ENCODE measurements around the gene TTLL11. TPM values are rescaled to one million over a fixed set of nuclear protein-coding genes. Genes with fewer than 3 reads are reported as not detected.
"Not testable (repeated sequence)": the region's sequence is repeated elsewhere in the genome, so short reads cannot be mapped to it uniquely, and the experiment has no call there.

TTLL11 gene
- total RNA-seq, 1 experiment from 2014 or later = 1.5 TPM

- Histone ChIP-seq H4K20me1 (ENCODE audit: control insufficient read depth, insufficient read depth, insufficient read length) (no peaks in the 10 kb centered on the region), H3K79me1 (ENCODE audit: insufficient read depth, low read depth, low read length, poor library complexity, severe bottlenecking) (no peaks in the 10 kb centered on the region), H3K56ac (ENCODE audit: insufficient read length, low read depth, low read length) (no peak overlapping the region), H2AK5ac (ENCODE audit: insufficient read length, low read length) (no peak overlapping the region), H4K91ac (ENCODE audit: insufficient read length, low read depth, low read length) (no peak overlapping the region), H2AFZ (ENCODE audit: low read length) (no peak overlapping the region), H2BK5ac (ENCODE audit: insufficient read length, low read length) (no peak overlapping the region), H3K23me2 (ENCODE audit: insufficient read length, low read depth, low read length, poor library complexity, severe bottlenecking) (no peaks in the 10 kb centered on the region), H2BK12ac (ENCODE audit: insufficient read length, low read depth, low read length) (no peak overlapping the region), H3K23ac (ENCODE audit: insufficient read length, low read depth, low read length) (no peak overlapping the region), H2BK15ac (ENCODE audit: low read depth, low read length) (no peak overlapping the region), H2BK120ac (ENCODE audit: low read depth, low read length, poor library complexity, severe bottlenecking) (no peak overlapping the region), H4K5ac (ENCODE audit: insufficient read length, low read depth, low read length) (no peak overlapping the region), H3K14ac (ENCODE audit: insufficient read depth, low read length) (no peak overlapping the region), H3K9ac (ENCODE audit: extremely low read depth, insufficient read length, low read length) (no peak overlapping the region), H3K9me3 (ENCODE audit: control insufficient read depth, low read depth, low read length) (no peaks in the 10 kb centered on the region), H3K27me3 (ENCODE audit: insufficient read depth, low read length) (no peaks in the 10 kb centered on the region), H3K79me2 (ENCODE audit: insufficient read depth, low read length) (no peaks in the 10 kb centered on the region), H3K4me1 (ENCODE audit: insufficient read depth, low read length) (peaks cover 3% of the 10 kb centered on the region; the same call in 1 of the 2 replicates), H2BK20ac (ENCODE audit: low read depth, low read length, poor library complexity, severe bottlenecking) (no peak overlapping the region), H3K4me2 (ENCODE audit: insufficient read depth, insufficient read length, low read length) (no peak overlapping the region), H4K8ac (replicated peaks; ENCODE audit: insufficient read length, low read depth, low read length) (no peak overlapping the region), H3K4ac (ENCODE audit: low read depth, low read length) (no peak overlapping the region), H3K27ac (ENCODE audit: insufficient read length, low read depth, low read length) (no peak overlapping the region), H3T11ph (ENCODE audit: low read length) (no peak overlapping the region), H3K18ac (ENCODE audit: insufficient read length, low read depth, low read length) (no peak overlapping the region)
- H3K27me3 Mint-ChIP-seq (ENCODE audit: low read depth) = peaks cover 5% of the 10 kb centered on the region; the same call in 1 of the 2 replicates
- 0 out of 7 replicates have a peak, but pooled peaks cover 0 to 2% (median 0%) of the 10 kb centered on the region in 3 experiments for H3K36me3 Mint-ChIP-seq (ENCODE audit: insufficient read depth in 1 of 3, low read depth in 3 of 3)
- no peak overlapping the region for H3K27ac Mint-ChIP-seq
- peaks cover 5% of the 10 kb centered on the region in 2 experiments; a peak in 4 of 5 replicates for H3K9me3 Mint-ChIP-seq
- 100% methylated on average over 1 of the region's 7 CpGs for WGBS (ENCODE audit: extremely low coverage, insufficient read length, low lambda C conversion rate)
- no peak overlapping the region for H3K4me3 Mint-ChIP-seq
- no peak for DNase-seq
- H3K4me1 Mint-ChIP-seq = peaks cover 12 to 14% of the 10 kb centered on the region in 2 experiments
- TF ChIP-seq, protein P1, sequence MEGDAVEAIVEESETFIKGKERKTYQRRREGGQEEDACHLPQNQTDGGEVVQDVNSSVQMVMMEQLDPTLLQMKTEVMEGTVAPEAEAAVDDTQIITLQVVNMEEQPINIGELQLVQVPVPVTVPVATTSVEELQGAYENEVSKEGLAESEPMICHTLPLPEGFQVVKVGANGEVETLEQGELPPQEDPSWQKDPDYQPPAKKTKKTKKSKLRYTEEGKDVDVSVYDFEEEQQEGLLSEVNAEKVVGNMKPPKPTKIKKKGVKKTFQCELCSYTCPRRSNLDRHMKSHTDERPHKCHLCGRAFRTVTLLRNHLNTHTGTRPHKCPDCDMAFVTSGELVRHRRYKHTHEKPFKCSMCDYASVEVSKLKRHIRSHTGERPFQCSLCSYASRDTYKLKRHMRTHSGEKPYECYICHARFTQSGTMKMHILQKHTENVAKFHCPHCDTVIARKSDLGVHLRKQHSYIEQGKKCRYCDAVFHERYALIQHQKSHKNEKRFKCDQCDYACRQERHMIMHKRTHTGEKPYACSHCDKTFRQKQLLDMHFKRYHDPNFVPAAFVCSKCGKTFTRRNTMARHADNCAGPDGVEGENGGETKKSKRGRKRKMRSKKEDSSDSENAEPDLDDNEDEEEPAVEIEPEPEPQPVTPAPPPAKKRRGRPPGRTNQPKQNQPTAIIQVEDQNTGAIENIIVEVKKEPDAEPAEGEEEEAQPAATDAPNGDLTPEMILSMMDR (conservative IDR thresholded peaks at IDR 0.05) = no peak
These were observed 197.8 kb downstream of the TTLL11 start for GRCh38 chr9:121895358-121895757.

DNA sequence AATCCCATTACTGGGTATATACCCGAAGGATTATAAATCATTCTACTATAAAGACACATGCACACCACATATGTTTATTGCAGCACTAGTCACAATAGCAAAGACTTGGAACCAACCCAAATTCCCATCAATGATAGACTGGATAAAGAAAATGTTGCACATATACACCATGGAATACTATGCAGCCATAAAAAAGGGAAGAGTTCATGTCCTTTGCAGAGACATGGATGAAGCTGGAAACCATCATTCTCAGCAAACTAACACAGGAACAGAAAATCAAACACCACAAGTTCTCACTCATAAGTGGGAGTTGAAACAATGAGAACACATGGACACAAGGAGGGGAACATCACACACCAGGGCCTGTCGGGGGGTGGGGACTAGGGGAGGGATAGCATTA lies 198.7 kb downstream of the TTLL11 start:
- H3K9ac ChIP-seq (ENCODE audit: extremely low read depth, insufficient read length, low read length); H3T11ph ChIP-seq (ENCODE audit: low read length); H3K36me3 Mint-ChIP-seq (ENCODE audit: insufficient read depth in 1 of 3, low read depth in 3 of 3); H3K56ac ChIP-seq (ENCODE audit: insufficient read length, low read depth, low read length); H3K23ac ChIP-seq (ENCODE audit: insufficient read length, low read depth, low read length); H3K79me1 ChIP-seq (ENCODE audit: insufficient read depth, low read depth, low read length, poor library complexity, severe bottlenecking); H3K14ac ChIP-seq (ENCODE audit: insufficient read depth, low read length); H3K23me2 ChIP-seq (ENCODE audit: insufficient read length, low read depth, low read length, poor library complexity, severe bottlenecking); H3K27me3 Mint-ChIP-seq (ENCODE audit: low read depth); H2AFZ ChIP-seq (ENCODE audit: low read length); H2BK12ac ChIP-seq (ENCODE audit: insufficient read length, low read depth, low read length); H3K79me2 ChIP-seq (ENCODE audit: insufficient read depth, low read length); H3K4me2 ChIP-seq (ENCODE audit: insufficient read depth, insufficient read length, low read length); H2AK5ac ChIP-seq (ENCODE audit: insufficient read length, low read length); H2BK15ac ChIP-seq (ENCODE audit: low read depth, low read length); H3K27ac ChIP-seq (ENCODE audit: insufficient read length, low read depth, low read length); H2BK120ac ChIP-seq (ENCODE audit: low read depth, low read length, poor library complexity, severe bottlenecking); H2BK5ac ChIP-seq (ENCODE audit: insufficient read length, low read length); H3K27me3 ChIP-seq (ENCODE audit: insufficient read depth, low read length); H4K20me1 ChIP-seq (ENCODE audit: control insufficient read depth, insufficient read depth, insufficient read length); H4K91ac ChIP-seq (ENCODE audit: insufficient read length, low read depth, low read length); H3K4me3 Mint-ChIP-seq; H3K9me3 ChIP-seq (ENCODE audit: control insufficient read depth, low read depth, low read length); H3K4ac ChIP-seq (ENCODE audit: low read depth, low read length); H3K4me1 ChIP-seq (ENCODE audit: insufficient read depth, low read length); DNase-seq; H4K5ac ChIP-seq (ENCODE audit: insufficient read length, low read depth, low read length); H3K9me3 Mint-ChIP-seq; H2BK20ac ChIP-seq (ENCODE audit: low read depth, low read length, poor library complexity, severe bottlenecking); H3K18ac ChIP-seq (ENCODE audit: insufficient read length, low read depth, low read length); H4K8ac ChIP-seq (replicated peaks; ENCODE audit: insufficient read length, low read depth, low read length): not testable (repeated sequence)
- WGBS (ENCODE audit: extremely low coverage, insufficient read length, low lambda C conversion rate) = no CpG with 5 or more reads among the region's 2 CpGs
- Mint-ChIP-seq H3K4me1 (peaks cover 15 to 17% of the 10 kb centered on the region in 2 experiments), H3K27ac (peak overlapping the region in 1 of 3 experiments; percentile 33; a peak in 1 of 7 replicates)

Measured in H9 (cell line).